Activated T-cell treated with anti-CD3 and anti-CD28 coated beads for 4 hours (primary cell): ENCODE results near the gene LGMN.
"Not testable (repeated sequence)": the region's sequence is repeated elsewhere in the genome, so short reads cannot be mapped to it uniquely, and the experiment has no call there.

Experiments
- DNase-seq: peaks from one replicate; pipeline ENCODE4 v3.0.0-alpha.2; 2020

Gene LGMN

DNA sequence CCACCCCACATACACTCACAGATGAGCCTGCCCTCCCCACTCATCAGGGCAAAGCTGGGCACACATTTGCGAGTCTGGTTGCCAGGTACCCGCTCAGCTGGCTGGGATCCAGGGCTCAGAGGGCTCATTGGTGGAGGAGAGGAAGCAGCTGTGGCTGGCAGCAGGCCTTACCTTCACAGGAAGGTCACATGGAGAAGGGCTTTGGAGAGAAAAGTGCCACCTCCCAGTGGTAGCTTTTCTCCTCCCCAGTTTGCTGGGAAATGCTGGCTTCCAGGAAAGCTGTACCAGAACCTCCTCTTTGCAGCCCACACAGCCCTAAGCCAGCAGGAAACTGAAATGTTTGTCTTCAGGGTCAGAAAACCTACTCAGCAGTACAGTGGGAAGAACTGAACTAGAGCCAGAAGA lies 55.6 kb downstream of the LGMN start:
- DNase-seq = no peak

DNA sequence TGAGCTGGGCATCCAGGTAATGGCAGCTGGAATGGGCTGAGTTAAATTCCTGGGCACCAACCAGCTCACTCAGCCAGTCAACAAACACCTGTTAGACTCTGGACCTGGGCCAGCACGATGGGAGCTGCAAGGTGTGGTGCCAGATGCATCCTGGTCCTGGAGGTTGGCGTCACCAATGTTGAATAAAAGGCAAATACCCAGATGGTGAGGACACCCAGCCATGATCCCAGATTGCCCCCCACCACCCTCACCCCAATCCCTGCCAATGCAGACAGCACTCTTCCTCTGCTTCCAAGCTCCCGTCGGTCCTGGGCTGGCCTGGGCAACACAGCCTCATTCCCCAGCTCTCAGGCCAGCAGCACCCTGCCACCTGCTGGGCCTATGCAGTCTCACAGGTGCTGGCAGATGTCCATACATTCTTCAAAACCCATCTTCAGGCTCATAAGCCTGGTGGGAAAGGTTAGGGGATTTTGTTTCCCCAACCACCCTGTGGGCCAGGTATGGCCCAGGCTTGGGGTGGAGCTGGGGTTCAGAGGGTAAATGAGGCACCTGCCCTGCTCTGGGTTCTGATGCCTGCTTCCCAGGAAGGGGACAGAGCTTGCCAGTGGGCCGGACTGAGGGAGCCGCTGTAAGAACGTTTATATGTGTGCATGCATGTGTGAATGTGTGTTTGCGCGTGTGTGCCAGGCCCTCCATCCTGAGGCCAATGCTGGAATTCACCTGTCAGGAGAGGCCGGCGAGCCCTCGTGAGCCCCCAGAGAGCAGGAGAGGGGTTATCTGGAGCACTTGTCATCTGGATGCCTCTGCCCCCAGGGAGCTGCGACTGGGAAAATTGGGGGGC lies 58.0 kb downstream of the LGMN start:
- no peak for DNase-seq

DNA sequence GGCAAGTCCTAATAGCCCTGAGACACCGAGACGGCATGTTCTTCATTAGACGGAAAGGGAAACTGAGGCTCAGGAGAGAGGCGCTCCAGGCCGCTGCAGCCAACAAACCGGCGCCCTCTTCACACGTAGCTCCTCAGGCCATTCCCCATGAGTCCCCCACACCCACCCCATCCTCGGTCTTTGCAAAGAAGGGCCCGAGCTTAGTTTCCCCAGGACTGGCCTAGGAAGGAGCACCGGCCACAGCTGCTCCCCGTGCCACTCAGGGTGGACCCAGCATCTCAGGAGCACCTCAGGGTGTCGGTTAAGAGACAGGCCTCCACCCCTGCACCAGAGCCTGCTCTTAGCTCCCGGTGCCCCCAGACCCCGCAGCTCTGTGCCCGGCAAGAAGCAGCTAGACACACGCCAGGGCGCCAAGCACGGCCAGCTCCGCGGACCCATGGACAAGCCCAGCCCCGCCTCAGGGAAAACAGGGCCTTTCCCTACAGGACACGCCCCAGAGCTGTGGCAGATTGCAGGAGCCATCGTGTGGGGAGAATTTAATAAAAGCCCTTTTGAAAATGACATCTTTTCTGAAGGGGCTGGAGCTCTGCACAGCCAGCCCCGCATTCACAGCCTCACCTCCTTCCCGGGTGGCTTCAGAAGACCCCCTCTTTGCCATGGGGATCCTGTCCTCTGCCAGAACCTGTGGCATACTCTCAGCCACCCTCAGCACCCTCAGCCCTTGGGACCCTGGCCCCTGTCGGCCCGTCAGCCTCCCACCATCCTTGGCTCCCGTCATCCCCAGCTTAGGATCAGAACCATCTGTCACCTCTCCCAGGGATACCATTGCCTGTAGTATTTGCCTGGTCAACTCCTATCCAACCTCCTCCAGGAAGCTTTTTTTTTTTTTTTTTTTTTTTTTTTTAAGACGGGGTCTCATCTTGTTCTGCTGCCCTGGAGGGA lies 59.7 kb downstream of the LGMN start:
- no peak for DNase-seq

- no peak for DNase-seq
These were observed 60.6 kb downstream of the LGMN start for GRCh38 chr14:92687681-92688433.

- DNase-seq = peak; percentile 44
These were observed 61.5 kb downstream of the LGMN start for GRCh38 chr14:92686900-92687427.

DNA sequence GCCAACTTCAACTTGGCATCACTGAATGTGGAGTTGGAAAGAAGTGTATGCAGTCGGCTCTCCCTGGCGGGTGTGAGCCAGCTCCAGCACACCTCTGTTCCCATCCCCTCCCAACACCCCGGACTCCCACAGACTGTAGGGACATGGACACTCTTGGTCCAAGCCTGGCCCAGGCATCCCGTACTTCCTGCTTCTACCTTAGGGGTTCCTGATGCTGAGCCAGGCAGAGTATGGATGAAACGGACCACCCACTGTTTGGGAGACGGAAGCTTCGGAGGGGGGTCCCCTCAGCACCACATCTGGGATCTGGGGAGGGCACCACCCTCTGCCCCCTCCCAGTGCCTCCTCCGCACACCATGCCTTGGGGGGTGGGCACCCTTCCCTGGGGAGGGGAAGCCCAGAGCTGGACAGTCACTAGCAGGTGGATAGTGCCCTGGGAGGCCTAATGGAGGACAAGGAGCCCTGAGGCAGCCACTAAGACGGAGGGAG lies 62.0 kb downstream of the LGMN start:
- DNase-seq = no peak

DNA sequence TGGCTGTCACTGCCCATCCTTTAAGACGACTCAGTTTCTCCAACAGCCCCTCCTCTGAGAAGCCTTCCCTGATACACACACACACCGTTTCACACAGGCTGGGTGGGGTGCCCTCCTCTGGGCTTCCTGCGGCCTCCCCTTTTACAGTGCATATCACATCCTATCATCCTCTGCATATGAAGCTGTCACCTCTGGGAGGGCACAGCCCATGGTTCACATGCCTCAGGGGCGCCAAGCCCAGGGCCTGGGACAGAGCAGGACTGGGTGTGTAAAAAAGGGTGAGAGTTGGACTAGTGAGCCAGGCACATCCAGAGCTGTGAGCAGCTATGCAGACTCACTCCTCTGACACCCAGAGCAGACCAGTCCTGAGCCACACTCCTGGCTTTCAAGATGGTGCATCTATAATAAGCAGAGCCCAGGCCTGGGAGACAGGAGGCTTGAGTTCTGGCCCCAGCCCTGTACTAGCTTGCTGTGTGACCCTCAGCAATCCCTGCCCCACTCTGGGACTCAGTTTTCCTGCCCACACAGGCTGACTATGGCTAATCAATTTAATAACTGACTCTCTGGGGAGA lies 62.6 kb downstream of the LGMN start:
- DNase-seq = no peak

DNA sequence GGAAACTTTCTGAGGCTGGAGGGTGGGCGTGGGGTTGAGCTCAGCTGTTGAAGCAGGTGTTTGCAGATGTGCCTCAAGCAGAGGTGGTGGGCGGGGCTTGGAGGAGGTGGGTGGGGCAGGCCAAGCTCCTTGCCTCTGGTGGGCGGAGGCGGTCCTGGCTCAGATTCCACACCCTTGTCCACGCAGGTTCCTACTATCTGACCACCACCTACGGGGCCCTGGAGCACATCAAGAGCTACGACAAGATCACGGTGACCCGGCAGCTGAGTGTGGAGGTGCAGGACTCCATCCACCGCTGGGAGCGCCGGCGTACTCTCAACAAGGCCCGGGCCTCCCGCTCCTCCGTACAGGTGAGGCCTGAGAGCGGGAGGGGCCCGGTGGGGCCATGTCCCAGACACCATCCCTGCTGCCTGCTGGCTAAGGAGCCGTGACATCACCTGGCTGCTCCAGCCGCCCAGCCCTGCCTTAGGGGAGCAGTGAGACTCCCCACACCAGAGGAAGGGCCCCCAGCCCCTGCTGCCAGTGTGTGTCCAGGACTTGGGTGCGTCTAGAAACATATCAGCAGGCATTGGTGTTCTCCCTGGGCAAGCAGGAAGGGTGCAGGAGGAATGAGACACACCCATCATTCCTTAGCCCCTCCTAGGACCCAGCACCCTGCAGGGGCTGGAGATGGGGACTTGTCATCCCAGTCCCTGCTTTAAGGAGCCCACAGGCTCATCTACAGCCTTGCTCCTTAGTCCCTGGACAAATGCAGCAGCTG lies 63.4 kb downstream of the LGMN start:
- no peak for DNase-seq

DNA sequence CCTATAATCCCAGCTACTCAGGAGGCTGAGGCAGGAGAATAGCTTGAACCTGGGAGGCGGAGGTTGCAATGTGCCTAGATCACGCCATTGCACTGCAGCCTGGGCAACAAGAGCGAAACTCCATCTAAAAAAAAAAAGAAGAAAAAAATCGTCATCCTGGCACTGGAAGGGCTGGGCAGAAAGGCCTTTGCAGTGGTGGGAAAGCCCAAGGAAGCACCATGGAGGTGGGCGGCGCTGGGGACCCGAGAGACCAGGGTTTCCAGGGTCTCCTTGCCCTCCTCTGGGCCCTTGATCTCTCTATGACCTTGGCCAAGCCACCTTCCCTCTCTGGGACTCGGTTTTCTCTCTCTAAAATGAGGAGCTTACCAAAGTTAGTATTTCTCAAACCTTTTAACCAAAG lies 65.4 kb downstream of the LGMN start:
- DNase-seq = no peak

- DNase-seq = peak; percentile 69
These were observed 67.4 kb downstream of the LGMN start for GRCh38 chr14:92680781-92681650.

- not testable (repeated sequence) for DNase-seq
These were observed 68.1 kb downstream of the LGMN start for GRCh38 chr14:92680330-92680729.

GRCh38 chr14:92679246-92679645 lies 69.2 kb downstream of the LGMN start:
- no peak for DNase-seq

GRCh38 chr14:92678766-92679165 lies 69.7 kb downstream of the LGMN start:
- no peak for DNase-seq

- no peak for DNase-seq
These were observed 70.5 kb downstream of the LGMN start for GRCh38 chr14:92677955-92678354.

- DNase-seq = no peak
These were observed 71.2 kb downstream of the LGMN start for GRCh38 chr14:92677087-92677668.

DNA sequence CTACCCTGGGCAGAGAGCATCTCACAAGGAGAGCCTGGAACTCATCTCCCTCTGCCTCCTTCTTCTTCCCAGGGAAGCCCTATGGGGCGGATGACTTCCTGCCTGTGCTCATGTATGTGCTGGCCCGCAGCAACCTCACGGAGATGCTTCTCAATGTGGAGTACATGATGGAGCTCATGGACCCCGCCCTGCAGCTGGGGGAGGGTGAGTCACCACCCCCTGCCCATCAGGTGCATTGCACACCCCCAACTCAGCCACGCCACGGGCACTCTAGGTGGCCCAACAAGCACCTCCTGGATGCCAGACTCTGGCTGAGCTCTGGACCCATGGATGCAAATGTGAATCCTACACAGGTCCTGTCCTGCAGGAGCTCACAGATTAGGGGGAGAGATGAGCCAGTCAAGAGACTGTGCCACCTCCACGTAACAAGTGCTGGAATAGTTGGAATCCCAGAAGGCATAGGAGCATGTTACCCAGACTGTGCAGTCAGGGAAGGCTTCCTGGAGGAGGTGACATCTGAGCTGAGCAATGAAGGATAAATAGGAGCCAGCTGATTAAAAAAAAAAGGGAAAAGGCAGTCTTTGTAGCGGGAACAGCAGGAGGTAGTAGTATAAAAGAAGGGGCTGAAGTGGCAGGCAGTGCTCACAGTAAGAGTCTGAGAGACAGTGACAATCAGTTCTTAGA lies 71.9 kb downstream of the LGMN start:
- DNase-seq = no peak

GRCh38 chr14:92675976-92676375 lies 72.5 kb downstream of the LGMN start:
- DNase-seq = no peak

- DNase-seq = no peak
These were observed 73.0 kb downstream of the LGMN start for GRCh38 chr14:92675421-92675820.

DNA sequence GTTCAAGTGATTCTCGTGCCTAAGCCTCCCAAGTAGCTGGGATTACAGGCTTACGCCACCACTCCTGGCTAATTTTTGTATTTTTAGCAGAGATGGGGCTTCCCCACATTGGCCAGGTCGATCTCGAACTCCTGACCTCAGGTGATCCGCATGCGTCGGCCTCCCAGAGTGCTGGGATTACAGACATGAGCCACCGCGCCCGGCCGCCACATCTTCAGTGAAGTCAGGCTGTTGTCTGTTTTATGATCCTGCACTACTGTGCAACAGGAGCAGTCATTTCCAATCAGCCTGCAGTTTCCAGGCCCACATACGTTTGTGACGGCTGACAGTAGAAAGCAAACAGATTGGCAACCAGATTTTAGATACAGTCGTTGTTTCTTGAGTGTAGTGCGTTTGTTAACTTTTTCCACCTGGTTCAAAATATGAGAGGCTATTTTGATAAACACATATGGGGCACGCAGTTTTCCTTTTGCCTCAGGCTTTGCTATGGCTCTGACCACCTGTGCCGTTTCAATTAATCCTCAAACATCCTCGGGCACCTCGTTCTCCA lies 74.8 kb downstream of the LGMN start:
- no peak for DNase-seq
